Kidney capillary endothelial cell (primary cell): Measurements from ENCODE around the gene ATXN3.

Source experiments
- DNase-seq: peaks from one replicate; pipeline ENCODE4 v3.0.0-alpha.2; 2018; ENCODE audit warnings: low spot score

ATXN3 gene

GRCh38 chr14:92106143-92106926 lies at the start of gene ATXN3:
ATXN3 (minus strand) TSS chr14:92106582; CDS start chr14:92106552, 30 bp downstream.
- peak; percentile 94 for DNase-seq

- DNase-seq = no peak
These were observed 48.0 kb upstream of the ATXN3 start for GRCh38 chr14:92154283-92154942.

GRCh38 chr14:92153581-92153980 lies 47.2 kb upstream of the ATXN3 start:
- no peak for DNase-seq

- no peak for DNase-seq
These were observed 38.3 kb upstream of the ATXN3 start for GRCh38 chr14:92144708-92145107.

GRCh38 chr14:92143962-92144361 lies 37.6 kb upstream of the ATXN3 start:
- DNase-seq = no peak

- no peak for DNase-seq
These were observed 36.9 kb upstream of the ATXN3 start for GRCh38 chr14:92143309-92143708.

GRCh38 chr14:92135269-92135668 lies 28.9 kb upstream of the ATXN3 start:
- peak; percentile 31 for DNase-seq

GRCh38 chr14:92134456-92134855 lies 28.1 kb upstream of the ATXN3 start:
- DNase-seq = no peak

- DNase-seq = no peak
These were observed 16.4 kb upstream of the ATXN3 start for GRCh38 chr14:92122761-92123160.

GRCh38 chr14:92122351-92122677 lies 15.9 kb upstream of the ATXN3 start:
- DNase-seq = no peak

- DNase-seq = peak; percentile 83
These were observed 15.4 kb upstream of the ATXN3 start, which contains the start of the genes CPSF2 and NDUFB1 for GRCh38 chr14:92121670-92122350. CPSF2 (plus strand) TSS chr14:92121969; CDS start chr14:92130985, 9,016 bp downstream. NDUFB1 (minus strand) TSS chr14:92121706; CDS start chr14:92117637, 4,069 bp downstream.

- DNase-seq = peak; percentile 53
These were observed 14.9 kb upstream of the ATXN3 start for GRCh38 chr14:92121207-92121669.

- DNase-seq = no peak
These were observed 3.1 kb upstream of the ATXN3 start for GRCh38 chr14:92109490-92109889.

GRCh38 chr14:92108345-92109254 lies 2.2 kb upstream of the ATXN3 start:
- no peak for DNase-seq

GRCh38 chr14:92105893-92106142 lies 564 bp downstream of the ATXN3 start:
- peak; percentile 22 for DNase-seq

- DNase-seq = no peak
These were observed 1.1 kb downstream of the ATXN3 start for GRCh38 chr14:92105073-92105892.

- no peak for DNase-seq
These were observed 2.9 kb downstream of the ATXN3 start for GRCh38 chr14:92103363-92103989.

- DNase-seq = no peak
These were observed 6.6 kb downstream of the ATXN3 start for GRCh38 chr14:92099802-92100201.

GRCh38 chr14:92093320-92093719 lies 13.1 kb downstream of the ATXN3 start:
- no peak for DNase-seq

GRCh38 chr14:92088494-92088893 lies 17.9 kb downstream of the ATXN3 start:
- DNase-seq = no peak

GRCh38 chr14:92074555-92074954 lies 31.8 kb downstream of the ATXN3 start:
- DNase-seq = no peak
